ENCODE results near the gene FOXP1.

DNA sequence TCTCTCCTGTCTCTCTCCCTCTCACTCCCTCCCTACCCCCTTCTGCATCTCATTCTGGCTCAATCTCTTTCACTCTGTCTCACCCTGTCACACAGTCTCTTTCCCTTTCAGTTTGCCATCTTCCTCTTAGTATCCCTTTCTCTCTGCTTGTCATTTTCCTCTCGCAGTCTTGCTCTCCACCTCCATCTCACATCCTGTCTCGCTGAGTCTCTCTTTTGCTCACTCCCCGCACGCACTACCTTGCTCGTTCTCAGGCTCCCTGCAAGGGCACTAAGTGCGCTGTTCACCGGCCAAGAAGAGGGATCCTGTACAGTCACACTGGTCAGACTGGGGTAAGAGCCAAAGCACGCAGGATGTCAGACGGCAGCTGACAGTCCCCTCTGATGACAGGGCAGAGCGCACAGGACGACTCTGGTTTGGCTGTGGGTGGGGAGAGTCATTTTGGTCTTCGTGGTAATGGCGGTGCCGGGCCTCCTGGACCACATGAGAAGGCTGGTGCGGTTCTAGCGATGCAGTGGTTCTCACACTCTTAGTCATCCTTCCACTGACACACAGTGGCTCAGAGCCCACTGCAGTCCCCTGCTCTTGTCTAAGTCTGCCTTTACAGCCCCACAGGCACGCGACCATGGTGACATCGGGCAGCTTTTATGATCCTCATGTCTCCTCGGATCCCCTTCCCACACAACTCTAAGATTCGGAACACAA lies 356.8 kb downstream of the FOXP1 start:
- TF ChIP-seq ELF4 (IDR thresholded peaks at IDR 0.05) (no peak), SP1 (IDR thresholded peaks at IDR 0.05) (no peak), SUZ12 (IDR thresholded peaks at IDR 0.05) (no peak), FOXK2 (IDR thresholded peaks at IDR 0.05) (no peak), NFRKB (IDR thresholded peaks at IDR 0.05) (no peak), FOXM1 (IDR thresholded peaks at IDR 0.05; ENCODE audit: borderline replicate concordance) (no peak), BHLHE40 (IDR thresholded peaks at IDR 0.05; ENCODE audit: borderline replicate concordance) (no peak), ARNT (IDR thresholded peaks at IDR 0.05) (no peak), L3MBTL2 (conservative IDR thresholded peaks at IDR 0.05) (no peak), FOXA1 (IDR thresholded peaks at IDR 0.05) (no peak), CTBP1 (IDR thresholded peaks at IDR 0.05; ENCODE audit: borderline replicate concordance) (no peak), HDGF (IDR thresholded peaks at IDR 0.05; ENCODE audit: borderline replicate concordance) (no peak)
- TF ChIP-seq, protein P1, sequence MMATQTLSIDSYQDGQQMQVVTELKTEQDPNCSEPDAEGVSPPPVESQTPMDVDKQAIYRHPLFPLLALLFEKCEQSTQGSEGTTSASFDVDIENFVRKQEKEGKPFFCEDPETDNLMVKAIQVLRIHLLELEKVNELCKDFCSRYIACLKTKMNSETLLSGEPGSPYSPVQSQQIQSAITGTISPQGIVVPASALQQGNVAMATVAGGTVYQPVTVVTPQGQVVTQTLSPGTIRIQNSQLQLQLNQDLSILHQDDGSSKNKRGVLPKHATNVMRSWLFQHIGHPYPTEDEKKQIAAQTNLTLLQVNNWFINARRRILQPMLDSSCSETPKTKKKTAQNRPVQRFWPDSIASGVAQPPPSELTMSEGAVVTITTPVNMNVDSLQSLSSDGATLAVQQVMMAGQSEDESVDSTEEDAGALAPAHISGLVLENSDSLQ (IDR thresholded peaks at IDR 0.05): no peak

Measured in HEK293T (cell line).